ENCODE results near the gene RSPH4A. TPM values are rescaled to one million over a fixed set of nuclear protein-coding genes. Genes with fewer than 3 reads are reported as not detected.

Gene RSPH4A
- total and polyA plus RNA-seq, 2 of the 4 experiments (the other 2 are of a cell fraction), result under 0.01 to 0.19 TPM

DNA sequence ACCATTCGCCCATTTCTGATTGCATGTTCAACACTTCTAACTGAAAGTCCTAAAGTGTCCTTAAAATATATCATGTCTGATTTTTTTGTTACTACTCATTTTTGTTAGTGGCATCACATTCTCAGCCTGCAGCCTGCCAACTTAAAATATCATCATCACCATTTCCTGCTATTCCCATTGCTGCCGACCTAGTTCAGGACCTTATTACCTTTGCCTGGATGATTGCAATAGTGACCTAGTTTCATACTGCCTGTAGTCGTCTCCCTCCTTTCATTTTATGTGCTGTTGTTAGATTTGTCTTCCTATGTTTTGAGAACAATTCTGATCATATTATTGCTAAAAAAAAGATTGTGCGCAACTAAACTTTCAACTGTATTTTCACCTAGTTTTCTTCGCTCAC, 38.8 kb upstream of the RSPH4A start:
- H2BK15ac ChIP-seq (ENCODE audit: low read depth, low read length), result no peak overlapping the region
- H2AK9ac ChIP-seq (replicated peaks; ENCODE audit: low read depth, low read length, poor library complexity), result no peak overlapping the region
- intact Hi-C loops (cut with micrococcal nuclease), result no loop called here
- no peak overlapping the region for H3K14ac ChIP-seq (replicated peaks; ENCODE audit: low read depth, low read length)
- no peak overlapping the region for H2BK120ac ChIP-seq (ENCODE audit: low read depth, low read length)
- H2BK20ac ChIP-seq (ENCODE audit: low read depth, low read length), result no peak overlapping the region
- ATAC-seq (ENCODE audit: low read depth) (no peak), DNase-seq (no peak)
- H3K4ac ChIP-seq (ENCODE audit: low read depth, low read length), result no peak overlapping the region
- no peak overlapping the region for H3K56ac ChIP-seq (ENCODE audit: extremely low read depth, insufficient read depth, low read length)
- H4K5ac ChIP-seq (ENCODE audit: low read depth, low read length), result no peak overlapping the region
- H3K9ac ChIP-seq (ENCODE audit: low read depth, low read length), result no peak overlapping the region
- TF ChIP-seq, protein P1, sequence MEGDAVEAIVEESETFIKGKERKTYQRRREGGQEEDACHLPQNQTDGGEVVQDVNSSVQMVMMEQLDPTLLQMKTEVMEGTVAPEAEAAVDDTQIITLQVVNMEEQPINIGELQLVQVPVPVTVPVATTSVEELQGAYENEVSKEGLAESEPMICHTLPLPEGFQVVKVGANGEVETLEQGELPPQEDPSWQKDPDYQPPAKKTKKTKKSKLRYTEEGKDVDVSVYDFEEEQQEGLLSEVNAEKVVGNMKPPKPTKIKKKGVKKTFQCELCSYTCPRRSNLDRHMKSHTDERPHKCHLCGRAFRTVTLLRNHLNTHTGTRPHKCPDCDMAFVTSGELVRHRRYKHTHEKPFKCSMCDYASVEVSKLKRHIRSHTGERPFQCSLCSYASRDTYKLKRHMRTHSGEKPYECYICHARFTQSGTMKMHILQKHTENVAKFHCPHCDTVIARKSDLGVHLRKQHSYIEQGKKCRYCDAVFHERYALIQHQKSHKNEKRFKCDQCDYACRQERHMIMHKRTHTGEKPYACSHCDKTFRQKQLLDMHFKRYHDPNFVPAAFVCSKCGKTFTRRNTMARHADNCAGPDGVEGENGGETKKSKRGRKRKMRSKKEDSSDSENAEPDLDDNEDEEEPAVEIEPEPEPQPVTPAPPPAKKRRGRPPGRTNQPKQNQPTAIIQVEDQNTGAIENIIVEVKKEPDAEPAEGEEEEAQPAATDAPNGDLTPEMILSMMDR (conservative IDR thresholded peaks at IDR 0.05; ENCODE audit: low read depth, low read length), result no peak
- no peak for TF ChIP-seq CEBPB (IDR thresholded peaks at IDR 0.05; ENCODE audit: low read depth, low read length)
- TF ChIP-seq RCOR1 (IDR thresholded peaks at IDR 0.05; ENCODE audit: insufficient replicate concordance, low read length), result no peak
- no peak for TF ChIP-seq ELK1 (IDR thresholded peaks at IDR 0.05; ENCODE audit: borderline replicate concordance, low read depth, low read length)
- no peak for TF ChIP-seq POLR2A (IDR thresholded peaks at IDR 0.05; ENCODE audit: low read depth, low read length)
- TF ChIP-seq MAFK (IDR thresholded peaks at IDR 0.05; ENCODE audit: low read depth, low read length), result no peak
- no peak for TF ChIP-seq BHLHE40 (IDR thresholded peaks at IDR 0.05; ENCODE audit: low read depth, low read length)
- no peak overlapping the region for H3K18ac ChIP-seq (ENCODE audit: low read depth, low read length)
- no peak overlapping the region for H2AK5ac ChIP-seq (ENCODE audit: low read depth, low read length)
- no peaks in the 10 kb centered on the region for H3K9me1 ChIP-seq (ENCODE audit: insufficient read depth, low read length)
- no TSS peak for BruUV-seq (replicated peaks)
- peaks cover 3% of the 10 kb centered on the region; the same call in 1 of the 2 replicates for H4K20me1 ChIP-seq (ENCODE audit: insufficient read depth, low read length)
- POLR2A ChIA-PET (ENCODE audit: unreplicated experiment), result no interaction called here
- no peak overlapping the region for H4K8ac ChIP-seq (ENCODE audit: low read depth in 2 of 2, low read length in 2 of 2)
- no peak overlapping the region; the same call in 1 of the 2 replicates for H3K23ac ChIP-seq (ENCODE audit: low read depth, low read length)
- in situ Hi-C loops (cut with MboI; ENCODE audit: low sequenced_read_pairs), result no loop called here
- no peak overlapping the region for H2BK5ac ChIP-seq (ENCODE audit: low read depth, low read length, poor library complexity, severe bottlenecking)
- H3K27ac ChIP-seq (ENCODE audit: insufficient read depth, low read length), result no peak overlapping the region
- no CpG with 5 or more reads among the region's 5 CpGs for WGBS, 2 experiments (ENCODE audit: extremely low coverage in 2 of 2, insufficient read length in 1 of 2)
- CTCF ChIA-PET, result no interaction called here
- no peaks in the 10 kb centered on the region for H3K27me3 ChIP-seq (ENCODE audit: control insufficient read depth, insufficient read depth, low read length)
- no peaks in the 10 kb centered on the region for H3K4me1 ChIP-seq (ENCODE audit: control insufficient read depth, insufficient read depth, low read length)
- H3K79me1 ChIP-seq (ENCODE audit: low read depth in 1 of 2, low read length in 2 of 2), result peaks cover 9 to 42% of the 10 kb centered on the region in 2 experiments
- H3K36me3 ChIP-seq (ENCODE audit: control insufficient read depth, insufficient read depth, low read length), result no peaks in the 10 kb centered on the region
- H3K9me3 ChIP-seq (ENCODE audit: control insufficient read depth, insufficient read depth, low read length), result no peaks in the 10 kb centered on the region
- dilution Hi-C loops (cut with HindIII; ENCODE audit: low sequenced_read_pairs, unreplicated experiment), result no loop called here
- no peak overlapping the region for H3K4me2 ChIP-seq (ENCODE audit: low read depth, low read length)
- no peak overlapping the region for H2AFZ ChIP-seq (replicated peaks; ENCODE audit: low read length, poor library complexity)
- no peak overlapping the region for H3K4me3 ChIP-seq (ENCODE audit: insufficient read depth, low read depth, low read length)
- no peak overlapping the region for H4K91ac ChIP-seq (ENCODE audit: insufficient read depth, low read depth, low read length)

All from IMR-90 (cell line).